ENCODE data around the gene PADI2. TPM values are rescaled to one million over a fixed set of nuclear protein-coding genes. Genes with fewer than 3 reads are reported as not detected.
A peak's percentile ranks its signal among the peaks of the same experiment; 100 is the strongest.

PADI2 gene
- total and polyA plus RNA-seq, 9 of the 15 experiments (the other 6 are each of a cell fraction or from before 2014, with no cell fraction given) = 0.01 to 0.11 (median 0.01) TPM; not detected in 5

GRCh38 chr1:17161926-17162800 is 42.9 kb upstream of the PADI2 start:
- WGBS (ENCODE audit: insufficient coverage, low coverage, missing lambda C conversion rate) = 3% methylated on average over 20 of the region's 20 CpGs
- Histone ChIP-seq H4K20me1 (replicated peaks; ENCODE audit: control insufficient read depth, insufficient read depth, low read length) (no peaks in the 10 kb centered on the region; the same call in 1 of the 2 replicates), H3K9ac (ENCODE audit: insufficient read depth in 1 of 2, low read depth in 2 of 2, low read length in 2 of 2) (peak overlapping the region in 1 of 2 experiments; percentile 37; a peak in 1 of 4 replicates), H3K4me3 (no peak overlapping the region), H2AFZ (ENCODE audit: low read depth, low read length) (no peak overlapping the region), H3K27me3 (ENCODE audit: control insufficient read depth in 2 of 2, insufficient read depth in 2 of 2, low read length in 2 of 2) (peaks cover 14 to 31% of the 10 kb centered on the region in 2 experiments; a peak in 4 of 5 replicates), H3K36me3 (ENCODE audit: control insufficient read depth, insufficient read depth, low read length) (no peaks in the 10 kb centered on the region), H3K9me1 (ENCODE audit: control insufficient read depth, insufficient read depth, low read length) (no peaks in the 10 kb centered on the region), H3K27ac (ENCODE audit: extremely low read depth, low read depth, low read length) (no peak overlapping the region), H3K9me3 (replicated peaks; ENCODE audit: control insufficient read depth, insufficient read depth, low read depth, low read length) (no peaks in the 10 kb centered on the region), H3K4me2 (ENCODE audit: insufficient read depth, low read length) (no peak overlapping the region), H3K4me1 (replicated peaks in 1 of 2; ENCODE audit: control insufficient read depth in 2 of 2, insufficient read depth in 2 of 2, low read length in 2 of 2) (no peaks in the 10 kb centered on the region), H3K79me2 (ENCODE audit: control insufficient read depth, insufficient read depth, low read length) (no peaks in the 10 kb centered on the region)
- no peak for ATAC-seq
- CTCF ChIA-PET (ENCODE audit: low intra/inter-chr PET ratio) = no interaction called here
- TF ChIP-seq FOXP4 (CRISPR knock-in tag; IDR thresholded peaks at IDR 0.05; ENCODE audit: borderline replicate concordance) = no peak
- no peak for TF ChIP-seq MEF2D (tag; conservative IDR thresholded peaks at IDR 0.05; ENCODE audit: low read depth)
- no peak for TF ChIP-seq HMGN3 (IDR thresholded peaks at IDR 0.05; ENCODE audit: borderline replicate concordance, extremely low read depth, insufficient read length, low read depth, low read length)
- no peak for TF ChIP-seq CC2D1A (IDR thresholded peaks at IDR 0.05)
- TF ChIP-seq CHCHD3 (CRISPR knock-in tag; IDR thresholded peaks at IDR 0.05) = no peak
- no peak for TF ChIP-seq SREBF1 (IDR thresholded peaks at IDR 0.05; ENCODE audit: borderline replicate concordance, low read depth, low read length)
- TF ChIP-seq RFX5 (IDR thresholded peaks at IDR 0.05; ENCODE audit: low read depth, low read length) = no peak
- no peak for TF ChIP-seq ATF2 (CRISPR knock-in tag; IDR thresholded peaks at IDR 0.05)
- TF ChIP-seq ZSCAN29 (IDR thresholded peaks at IDR 0.05) = no peak
- POLR2A ChIA-PET = interaction anchor here (0.6 to 1.5 kb wide), 2 partner anchors 13 to 544 kb away, joined by 3 read pairs; no protein-coding TSS in a partner anchor
- BruUV-seq (replicated peaks) = no TSS peak
- in situ Hi-C loops (cut with MboI) (no loop called here), intact Hi-C loops (cut with micrococcal nuclease) (no loop called here)
- no peak for FAIRE-seq
- peak in 1 of 4 experiments; percentile 6 for DNase-seq (ENCODE audit: extremely low read depth in 1 of 4, low spot score in 3 of 4)
